Activated naive CD4-positive, alpha-beta T cell treated with anti-CD3 and anti-CD28 coated beads, Interleukin-2, amount 50 U/mL, for 24 hours (primary cell): ENCODE data around the gene AKTIP.
A peak's percentile ranks its signal among the peaks of the same experiment; 100 is the strongest.
"Not testable (repeated sequence)": the region's sequence is repeated elsewhere in the genome, so short reads cannot be mapped to it uniquely, and the experiment has no call there.

ENCODE experiments used
- H3K27ac Mint-ChIP-seq: one replicate; pipeline ENCODE4 v1.8.0; 2021; ENCODE audit warnings: mild to moderate bottlenecking, mixed read lengths
- H3K27me3 Mint-ChIP-seq: one replicate; pipeline ENCODE4 v1.8.0; 2021; ENCODE audit warnings: mixed read lengths
- H3K36me3 Mint-ChIP-seq: one replicate; pipeline ENCODE4 v1.8.0; 2021; ENCODE audit warnings: mixed read lengths
- H3K4me1 Mint-ChIP-seq: one replicate; pipeline ENCODE4 v1.8.0; 2021; ENCODE audit warnings: mixed read lengths
- H3K4me3 Mint-ChIP-seq: one replicate; pipeline ENCODE4 v1.8.0; 2021; ENCODE audit warnings: mild to moderate bottlenecking, mixed read lengths
- H3K9me3 Mint-ChIP-seq: one replicate; pipeline ENCODE4 v1.8.0; 2021; ENCODE audit warnings: mixed read lengths

Gene AKTIP

GRCh38 chr16:53502331-53503269 lies at the start of gene AKTIP:
Gene AKTIP, minus strand, starts transcription at chr16:53503209. Its CDS starts 2,950 bp downstream, at chr16:53500259.
- H3K4me1 Mint-ChIP-seq: peaks cover 56% of the 10 kb centered on the region
- H3K27me3 Mint-ChIP-seq: no peaks in the 10 kb centered on the region
- peak within 1 kb of the TSS; percentile 92 for H3K27ac Mint-ChIP-seq
- H3K9me3 Mint-ChIP-seq: no peaks in the 10 kb centered on the region
- peak within 1 kb of the TSS; percentile 97 for H3K4me3 Mint-ChIP-seq
- peaks cover 10% of the 10 kb centered on the region for H3K36me3 Mint-ChIP-seq

- Mint-ChIP-seq H3K4me3 (no peak overlapping the region), H3K27me3 (peaks cover 7% of the 10 kb centered on the region), H3K4me1 (peaks cover 22% of the 10 kb centered on the region), H3K36me3 (no peaks in the 10 kb centered on the region), H3K27ac (no peak overlapping the region), H3K9me3 (no peaks in the 10 kb centered on the region)
Observed at GRCh38 chr16:53549970-53550690, 47.1 kb upstream of the AKTIP start.

- Mint-ChIP-seq H3K27me3 (peaks cover 8% of the 10 kb centered on the region), H3K27ac (no peak overlapping the region), H3K4me3 (no peak overlapping the region), H3K9me3 (no peaks in the 10 kb centered on the region), H3K36me3 (no peaks in the 10 kb centered on the region), H3K4me1 (peaks cover 35% of the 10 kb centered on the region)
Observed at GRCh38 chr16:53546988-53547391, 44.0 kb upstream of the AKTIP start.

- H3K27me3 Mint-ChIP-seq: peaks cover 6% of the 10 kb centered on the region
- no peaks in the 10 kb centered on the region for H3K9me3 Mint-ChIP-seq
- peaks cover 35% of the 10 kb centered on the region for H3K4me1 Mint-ChIP-seq
- no peaks in the 10 kb centered on the region for H3K36me3 Mint-ChIP-seq
- H3K4me3 Mint-ChIP-seq: peak overlapping the region; percentile 2
- H3K27ac Mint-ChIP-seq: no peak overlapping the region
Observed at GRCh38 chr16:53545433-53545832, 42.4 kb upstream of the AKTIP start.

- Mint-ChIP-seq H3K27me3 (peaks cover 5% of the 10 kb centered on the region), H3K36me3 (no peaks in the 10 kb centered on the region), H3K4me3 (no peak overlapping the region), H3K9me3 (no peaks in the 10 kb centered on the region), H3K27ac (peak overlapping the region; percentile 35), H3K4me1 (peaks cover 29% of the 10 kb centered on the region)
Observed at GRCh38 chr16:53542283-53542682, 39.3 kb upstream of the AKTIP start.

GRCh38 chr16:53541326-53541725 lies 38.3 kb upstream of the AKTIP start:
- Mint-ChIP-seq H3K4me1 (peaks cover 23% of the 10 kb centered on the region), H3K4me3 (no peak overlapping the region), H3K27me3 (peaks cover 5% of the 10 kb centered on the region), H3K27ac (no peak overlapping the region), H3K36me3 (no peaks in the 10 kb centered on the region), H3K9me3 (no peaks in the 10 kb centered on the region)

GRCh38 chr16:53539759-53540718 lies 37.0 kb upstream of the AKTIP start:
- H3K27me3 Mint-ChIP-seq, H3K4me3 Mint-ChIP-seq, H3K36me3 Mint-ChIP-seq, H3K9me3 Mint-ChIP-seq, H3K27ac Mint-ChIP-seq: not testable (repeated sequence)
- H3K4me1 Mint-ChIP-seq: peaks cover 12% of the 10 kb centered on the region

- H3K36me3 Mint-ChIP-seq, H3K4me1 Mint-ChIP-seq, H3K9me3 Mint-ChIP-seq, H3K27ac Mint-ChIP-seq, H3K4me3 Mint-ChIP-seq, H3K27me3 Mint-ChIP-seq: not testable (repeated sequence)
Observed at GRCh38 chr16:53539346-53539745, 36.3 kb upstream of the AKTIP start.

GRCh38 chr16:53537626-53538025 lies 34.6 kb upstream of the AKTIP start:
- Mint-ChIP-seq H3K4me1 (no peaks in the 10 kb centered on the region), H3K27me3 (peaks cover 3% of the 10 kb centered on the region), H3K9me3 (no peaks in the 10 kb centered on the region), H3K36me3 (no peaks in the 10 kb centered on the region), H3K27ac (peak overlapping the region; percentile 65), H3K4me3 (no peak overlapping the region)

GRCh38 chr16:53534206-53534605 lies 31.2 kb upstream of the AKTIP start:
- Mint-ChIP-seq H3K27me3 (peaks cover 2% of the 10 kb centered on the region), H3K4me3 (no peak overlapping the region), H3K36me3 (no peaks in the 10 kb centered on the region), H3K9me3 (no peaks in the 10 kb centered on the region), H3K27ac (no peak overlapping the region), H3K4me1 (no peaks in the 10 kb centered on the region)

GRCh38 chr16:53530741-53531140 lies 27.7 kb upstream of the AKTIP start:
- Mint-ChIP-seq H3K4me3 (no peak overlapping the region), H3K9me3 (no peaks in the 10 kb centered on the region), H3K36me3 (no peaks in the 10 kb centered on the region), H3K4me1 (no peaks in the 10 kb centered on the region), H3K27me3 (no peaks in the 10 kb centered on the region), H3K27ac (no peak overlapping the region)

GRCh38 chr16:53530046-53530445 lies 27.0 kb upstream of the AKTIP start:
- Mint-ChIP-seq H3K4me1 (no peaks in the 10 kb centered on the region), H3K36me3 (no peaks in the 10 kb centered on the region), H3K27ac (no peak overlapping the region), H3K27me3 (no peaks in the 10 kb centered on the region), H3K9me3 (no peaks in the 10 kb centered on the region), H3K4me3 (no peak overlapping the region)

GRCh38 chr16:53529513-53529912 lies 26.5 kb upstream of the AKTIP start:
- H3K9me3 Mint-ChIP-seq: no peaks in the 10 kb centered on the region
- no peaks in the 10 kb centered on the region for H3K36me3 Mint-ChIP-seq
- no peaks in the 10 kb centered on the region for H3K27me3 Mint-ChIP-seq
- H3K4me3 Mint-ChIP-seq: no peak overlapping the region
- H3K27ac Mint-ChIP-seq: no peak overlapping the region
- H3K4me1 Mint-ChIP-seq: no peaks in the 10 kb centered on the region

- Mint-ChIP-seq H3K4me1 (no peaks in the 10 kb centered on the region), H3K27ac (no peak overlapping the region), H3K4me3 (no peak overlapping the region), H3K36me3 (no peaks in the 10 kb centered on the region), H3K27me3 (no peaks in the 10 kb centered on the region), H3K9me3 (no peaks in the 10 kb centered on the region)
Observed at GRCh38 chr16:53528797-53529196, 25.8 kb upstream of the AKTIP start.

- no peaks in the 10 kb centered on the region for H3K36me3 Mint-ChIP-seq
- no peaks in the 10 kb centered on the region for H3K27me3 Mint-ChIP-seq
- no peak overlapping the region for H3K4me3 Mint-ChIP-seq
- H3K27ac Mint-ChIP-seq: no peak overlapping the region
- H3K4me1 Mint-ChIP-seq: peaks cover 12% of the 10 kb centered on the region
- no peaks in the 10 kb centered on the region for H3K9me3 Mint-ChIP-seq
Observed at GRCh38 chr16:53523971-53524548, 21.1 kb upstream of the AKTIP start.
